ENCODE measurements around the gene RAI1. TPM values are rescaled to one million over a fixed set of nuclear protein-coding genes. Genes with fewer than 3 reads are reported as not detected.

The RAI1 gene
- total and polyA plus RNA-seq, 2 experiments from 2014 or later, result 0.87 to 0.89 TPM

DNA sequence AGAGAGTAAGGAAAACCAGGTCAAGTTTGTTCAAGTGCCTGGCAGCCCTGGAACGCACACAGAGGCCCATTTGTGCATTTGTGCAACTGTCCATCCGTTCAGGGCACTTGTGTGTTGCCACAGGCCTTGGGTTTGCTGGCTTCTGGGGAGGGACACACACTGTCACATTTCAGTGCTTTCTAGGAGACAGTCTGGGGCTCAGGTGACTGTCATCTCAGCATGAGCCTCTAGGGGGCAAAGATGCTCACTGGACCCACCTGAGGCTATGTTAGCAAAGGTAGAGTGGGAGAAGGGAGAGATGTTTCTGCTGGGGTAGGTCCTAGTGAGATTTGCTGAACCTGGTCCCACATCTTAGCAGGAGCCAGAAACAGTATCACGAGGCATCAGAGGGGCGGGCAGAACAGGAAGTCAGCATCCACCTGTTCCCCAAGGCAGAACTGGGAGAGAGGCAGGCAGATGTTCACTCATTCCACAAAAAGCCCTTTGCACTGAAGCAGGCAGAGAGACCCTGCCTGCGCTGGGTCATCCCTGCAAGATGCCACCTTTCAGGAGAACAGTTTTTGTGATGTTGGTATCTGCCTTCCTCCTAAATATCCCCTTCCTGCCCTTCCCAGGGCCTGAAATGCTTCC, 48.5 kb downstream of the RAI1 start:
- H3K9me3 Mint-ChIP-seq, result no peaks in the 10 kb centered on the region
- Histone ChIP-seq H3K36me3 (ENCODE audit: insufficient read depth) (no peaks in the 10 kb centered on the region), H3K9me2 (ENCODE audit: insufficient read depth) (no peaks in the 10 kb centered on the region), H3K79me2 (replicated peaks; ENCODE audit: insufficient read depth) (no peaks in the 10 kb centered on the region), H3K4me2 (no peak overlapping the region), H2AFZ (no peak overlapping the region), H3K4me3 (no peak overlapping the region), H3K27ac (ENCODE audit: low read depth) (no peak overlapping the region), H3K27me3 (ENCODE audit: insufficient read depth) (peaks cover 49% of the 10 kb centered on the region), H4K20me1 (replicated peaks; ENCODE audit: insufficient read depth) (peaks cover 10% of the 10 kb centered on the region), H3K4me1 (ENCODE audit: insufficient read depth) (peaks cover 17% of the 10 kb centered on the region), H3F3A (replicated peaks; ENCODE audit: low read depth) (no peaks in the 10 kb centered on the region)
- DNase-seq (ENCODE audit: low spot score) (peak; percentile 81), ATAC-seq (peak; percentile 75)
- H3K4me1 Mint-ChIP-seq, result peaks cover 33% of the 10 kb centered on the region
- peaks cover 57% of the 10 kb centered on the region for H3K27me3 Mint-ChIP-seq (ENCODE audit: insufficient read depth, low read depth, poor library complexity)
- H3K4me3 Mint-ChIP-seq, result no peak overlapping the region
- H3K27ac Mint-ChIP-seq, result no peak overlapping the region
- TF ChIP-seq, protein P1, sequence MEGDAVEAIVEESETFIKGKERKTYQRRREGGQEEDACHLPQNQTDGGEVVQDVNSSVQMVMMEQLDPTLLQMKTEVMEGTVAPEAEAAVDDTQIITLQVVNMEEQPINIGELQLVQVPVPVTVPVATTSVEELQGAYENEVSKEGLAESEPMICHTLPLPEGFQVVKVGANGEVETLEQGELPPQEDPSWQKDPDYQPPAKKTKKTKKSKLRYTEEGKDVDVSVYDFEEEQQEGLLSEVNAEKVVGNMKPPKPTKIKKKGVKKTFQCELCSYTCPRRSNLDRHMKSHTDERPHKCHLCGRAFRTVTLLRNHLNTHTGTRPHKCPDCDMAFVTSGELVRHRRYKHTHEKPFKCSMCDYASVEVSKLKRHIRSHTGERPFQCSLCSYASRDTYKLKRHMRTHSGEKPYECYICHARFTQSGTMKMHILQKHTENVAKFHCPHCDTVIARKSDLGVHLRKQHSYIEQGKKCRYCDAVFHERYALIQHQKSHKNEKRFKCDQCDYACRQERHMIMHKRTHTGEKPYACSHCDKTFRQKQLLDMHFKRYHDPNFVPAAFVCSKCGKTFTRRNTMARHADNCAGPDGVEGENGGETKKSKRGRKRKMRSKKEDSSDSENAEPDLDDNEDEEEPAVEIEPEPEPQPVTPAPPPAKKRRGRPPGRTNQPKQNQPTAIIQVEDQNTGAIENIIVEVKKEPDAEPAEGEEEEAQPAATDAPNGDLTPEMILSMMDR (conservative IDR thresholded peaks at IDR 0.05; ENCODE audit: low read depth in 2 of 2), result peak; percentile 65 to 87
- no peak for TF ChIP-seq EZH2 (IDR thresholded peaks at IDR 0.05; ENCODE audit: low read depth, unreplicated experiment)
- H3K36me3 Mint-ChIP-seq (ENCODE audit: low read depth), result no peaks in the 10 kb centered on the region

DNA sequence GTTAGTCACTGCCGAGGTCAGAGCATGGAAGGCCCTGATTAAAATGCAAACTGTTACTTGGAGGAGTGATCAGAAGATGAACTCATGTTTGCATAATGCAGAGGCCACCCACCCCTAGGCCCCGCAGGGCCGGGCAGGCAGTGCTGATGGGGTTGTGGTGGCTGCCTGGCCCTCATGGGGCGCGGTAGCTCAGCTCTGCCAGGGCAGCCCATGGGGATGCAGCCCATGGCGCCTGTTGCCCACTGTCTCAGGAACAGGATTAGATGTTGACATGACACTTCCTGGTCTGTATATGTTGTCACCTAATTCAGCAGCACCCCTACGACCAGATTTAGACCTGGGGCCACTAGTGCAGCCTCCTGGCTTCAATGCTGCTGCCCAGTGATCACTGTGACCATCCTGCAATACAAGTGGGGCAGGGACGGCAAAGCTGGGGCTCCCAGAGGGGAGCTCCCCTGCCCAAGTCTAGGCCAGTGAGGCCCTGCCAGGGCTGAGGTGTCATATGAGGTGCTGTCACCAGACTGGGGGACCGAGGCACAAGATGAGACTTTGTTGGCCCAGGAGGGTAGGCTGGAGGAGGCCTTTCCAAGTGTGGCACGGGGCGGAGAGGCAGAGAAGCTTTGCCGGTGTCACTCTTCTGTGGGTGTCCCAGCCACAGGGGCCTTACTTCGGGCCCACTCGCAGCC, 49.1 kb downstream of the RAI1 start:
- Histone ChIP-seq H3K79me2 (replicated peaks; ENCODE audit: insufficient read depth) (no peaks in the 10 kb centered on the region), H3K4me2 (no peak overlapping the region), H2AFZ (no peak overlapping the region), H3F3A (replicated peaks; ENCODE audit: low read depth) (no peaks in the 10 kb centered on the region), H3K4me3 (no peak overlapping the region), H3K4me1 (ENCODE audit: insufficient read depth) (peaks cover 15% of the 10 kb centered on the region), H4K20me1 (replicated peaks; ENCODE audit: insufficient read depth) (peaks cover 10% of the 10 kb centered on the region), H3K36me3 (ENCODE audit: insufficient read depth) (no peaks in the 10 kb centered on the region), H3K27me3 (ENCODE audit: insufficient read depth) (peaks cover 42% of the 10 kb centered on the region), H3K9me2 (ENCODE audit: insufficient read depth) (no peaks in the 10 kb centered on the region), H3K27ac (ENCODE audit: low read depth) (no peak overlapping the region)
- no peaks in the 10 kb centered on the region for H3K36me3 Mint-ChIP-seq (ENCODE audit: low read depth)
- peaks cover 29% of the 10 kb centered on the region for H3K4me1 Mint-ChIP-seq
- TF ChIP-seq, protein P2, sequence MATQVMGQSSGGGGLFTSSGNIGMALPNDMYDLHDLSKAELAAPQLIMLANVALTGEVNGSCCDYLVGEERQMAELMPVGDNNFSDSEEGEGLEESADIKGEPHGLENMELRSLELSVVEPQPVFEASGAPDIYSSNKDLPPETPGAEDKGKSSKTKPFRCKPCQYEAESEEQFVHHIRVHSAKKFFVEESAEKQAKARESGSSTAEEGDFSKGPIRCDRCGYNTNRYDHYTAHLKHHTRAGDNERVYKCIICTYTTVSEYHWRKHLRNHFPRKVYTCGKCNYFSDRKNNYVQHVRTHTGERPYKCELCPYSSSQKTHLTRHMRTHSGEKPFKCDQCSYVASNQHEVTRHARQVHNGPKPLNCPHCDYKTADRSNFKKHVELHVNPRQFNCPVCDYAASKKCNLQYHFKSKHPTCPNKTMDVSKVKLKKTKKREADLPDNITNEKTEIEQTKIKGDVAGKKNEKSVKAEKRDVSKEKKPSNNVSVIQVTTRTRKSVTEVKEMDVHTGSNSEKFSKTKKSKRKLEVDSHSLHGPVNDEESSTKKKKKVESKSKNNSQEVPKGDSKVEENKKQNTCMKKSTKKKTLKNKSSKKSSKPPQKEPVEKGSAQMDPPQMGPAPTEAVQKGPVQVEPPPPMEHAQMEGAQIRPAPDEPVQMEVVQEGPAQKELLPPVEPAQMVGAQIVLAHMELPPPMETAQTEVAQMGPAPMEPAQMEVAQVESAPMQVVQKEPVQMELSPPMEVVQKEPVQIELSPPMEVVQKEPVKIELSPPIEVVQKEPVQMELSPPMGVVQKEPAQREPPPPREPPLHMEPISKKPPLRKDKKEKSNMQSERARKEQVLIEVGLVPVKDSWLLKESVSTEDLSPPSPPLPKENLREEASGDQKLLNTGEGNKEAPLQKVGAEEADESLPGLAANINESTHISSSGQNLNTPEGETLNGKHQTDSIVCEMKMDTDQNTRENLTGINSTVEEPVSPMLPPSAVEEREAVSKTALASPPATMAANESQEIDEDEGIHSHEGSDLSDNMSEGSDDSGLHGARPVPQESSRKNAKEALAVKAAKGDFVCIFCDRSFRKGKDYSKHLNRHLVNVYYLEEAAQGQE (IDR thresholded peaks at IDR 0.05; ENCODE audit: unreplicated experiment), result no peak
- no peak for TF ChIP-seq POLR2AphosphoS5 (IDR thresholded peaks at IDR 0.05; ENCODE audit: low read depth)
- TF ChIP-seq, protein P1 (conservative IDR thresholded peaks at IDR 0.05; ENCODE audit: low read depth in 2 of 2), result no peak
- TF ChIP-seq ZNF331 (CRISPR knock-in tag; IDR thresholded peaks at IDR 0.05; ENCODE audit: low read depth), result no peak
- no peak for TF ChIP-seq ZNF114 (CRISPR knock-in tag; IDR thresholded peaks at IDR 0.05)
- H3K27me3 Mint-ChIP-seq (ENCODE audit: insufficient read depth, low read depth, poor library complexity), result peaks cover 53% of the 10 kb centered on the region
- no peak overlapping the region for H3K27ac Mint-ChIP-seq
- ATAC-seq, result no peak
- H3K4me3 Mint-ChIP-seq, result no peak overlapping the region
- no peak for DNase-seq (ENCODE audit: low spot score)
- H3K9me3 Mint-ChIP-seq, result no peaks in the 10 kb centered on the region

Measured in GM23338 (cell line).